AML-193 (cell line): ENCODE data around the gene MGAT5.
A peak's percentile ranks its signal among the peaks of the same experiment; 100 is the strongest.

Experiments
- DNase-seq, 2 experiments: peaks; one replicate each; lab custom pipeline; 2025; lab: John Stamatoyannopoulos, UW

MGAT5 gene

GRCh38 chr2:134276381-134277172 lies 22.7 kb downstream of the MGAT5 start:
- no peak for DNase-seq

GRCh38 chr2:134277223-134277622 lies 23.4 kb downstream of the MGAT5 start:
- no peak for DNase-seq

GRCh38 chr2:134278553-134278952 lies 24.7 kb downstream of the MGAT5 start:
- no peak for DNase-seq

- DNase-seq, result no peak
Observed at GRCh38 chr2:134279417-134279816, 25.5 kb downstream of the MGAT5 start.

GRCh38 chr2:134280231-134280630 lies 26.4 kb downstream of the MGAT5 start:
- DNase-seq, result no peak

GRCh38 chr2:134280726-134281125 lies 26.9 kb downstream of the MGAT5 start:
- no peak for DNase-seq

- DNase-seq, result no peak
Observed at GRCh38 chr2:134281815-134282419, 28.0 kb downstream of the MGAT5 start.

GRCh38 chr2:134282629-134283400 lies 28.9 kb downstream of the MGAT5 start:
- DNase-seq, result no peak

GRCh38 chr2:134283661-134284060 lies 29.8 kb downstream of the MGAT5 start:
- no peak for DNase-seq

GRCh38 chr2:134284119-134284670 lies 30.3 kb downstream of the MGAT5 start:
- DNase-seq, result no peak

GRCh38 chr2:134287323-134287722 lies 33.5 kb downstream of the MGAT5 start:
- DNase-seq, result no peak

GRCh38 chr2:134288814-134289213 lies 34.9 kb downstream of the MGAT5 start:
- DNase-seq, result no peak

- no peak for DNase-seq
Observed at GRCh38 chr2:134289225-134289624, 35.4 kb downstream of the MGAT5 start.

GRCh38 chr2:134290358-134290757 lies 36.5 kb downstream of the MGAT5 start:
- peak; percentile 42 to 47 for DNase-seq

- no peak for DNase-seq
Observed at GRCh38 chr2:134292514-134292913, 38.6 kb downstream of the MGAT5 start.

GRCh38 chr2:134293719-134294537 lies 40.1 kb downstream of the MGAT5 start:
- no peak for DNase-seq

- DNase-seq, result peak; percentile 48 to 72
Observed at GRCh38 chr2:134294598-134294997, 40.7 kb downstream of the MGAT5 start.

- no peak for DNase-seq
Observed at GRCh38 chr2:134295441-134295840, 41.6 kb downstream of the MGAT5 start.

- peak; percentile 32 to 56 for DNase-seq
Observed at GRCh38 chr2:134296301-134296700, 42.4 kb downstream of the MGAT5 start.

- no peak for DNase-seq
Observed at GRCh38 chr2:134299334-134299733, 45.5 kb downstream of the MGAT5 start.

GRCh38 chr2:134300585-134300984 lies 46.7 kb downstream of the MGAT5 start:
- no peak for DNase-seq
